Measurements from ENCODE around the gene ERI3. TPM values are rescaled to one million over a fixed set of nuclear protein-coding genes. Genes with fewer than 3 reads are reported as not detected.
A peak's percentile ranks its signal among the peaks of the same experiment; 100 is the strongest.

ERI3 gene
- total RNA-seq, 2 donors from 2014 or later = 33.2 to 36.0 TPM

DNA sequence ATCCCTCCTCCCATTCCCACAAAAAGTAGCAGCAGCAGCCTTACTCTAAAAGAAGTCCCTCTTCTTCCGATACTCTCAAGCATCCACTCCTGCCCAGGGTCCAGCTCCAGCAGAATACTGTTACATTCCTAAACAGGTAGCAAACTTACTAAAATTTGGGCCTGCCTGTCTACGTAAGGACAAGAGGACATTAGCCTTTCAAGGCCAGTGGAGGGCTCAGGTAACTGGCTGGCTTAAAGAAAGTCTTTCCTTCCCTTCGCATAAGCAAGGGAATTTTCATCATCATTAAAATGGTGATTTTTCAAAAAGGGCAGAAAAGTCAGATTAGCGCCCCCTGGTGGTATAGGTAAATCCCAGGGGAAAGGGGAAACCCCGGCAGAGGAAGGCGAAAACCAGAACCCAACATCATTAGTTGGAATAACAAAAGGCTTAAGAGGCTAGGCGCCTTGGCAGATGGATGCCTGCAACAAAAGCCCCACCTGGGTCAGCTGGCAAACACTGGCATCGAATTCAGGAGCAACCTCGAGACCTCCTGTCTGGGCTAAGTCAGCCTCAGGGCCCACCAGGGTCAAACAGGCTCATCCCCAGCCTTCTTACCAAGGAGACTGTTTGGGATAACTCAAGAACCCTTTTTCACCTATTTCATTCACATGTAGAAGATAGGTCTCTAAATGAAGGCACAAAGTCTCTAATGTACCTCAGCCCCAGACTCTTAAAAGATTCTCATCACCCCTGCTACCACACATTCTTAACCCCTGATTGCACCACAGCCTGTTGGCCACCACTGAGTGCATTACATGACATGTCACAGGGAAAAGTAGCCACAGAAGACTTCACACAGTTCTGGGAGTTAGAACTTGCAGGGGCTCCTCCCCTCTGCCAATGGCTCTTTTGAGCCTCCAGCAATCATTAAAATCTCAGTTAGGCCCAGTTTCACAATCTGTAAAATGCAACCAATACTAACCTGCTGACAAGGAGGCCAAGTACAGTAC is 36.7 kb downstream of the ERI3 start:
- peaks cover 5% of the 10 kb centered on the region for H3K36me3 Mint-ChIP-seq
- H3K9me3 Mint-ChIP-seq = no peaks in the 10 kb centered on the region
- H3K4me3 Mint-ChIP-seq = no peak overlapping the region
- no peak for ATAC-seq
- H3K27ac Mint-ChIP-seq = no peak overlapping the region
- H3K27me3 Mint-ChIP-seq = no peaks in the 10 kb centered on the region
- peak; percentile 62 for DNase-seq (ENCODE audit: low spot score)
- peaks cover 5 to 12% of the 10 kb centered on the region in 2 donors for H3K4me1 Mint-ChIP-seq (ENCODE audit: low read depth in 2 of 2)

DNA sequence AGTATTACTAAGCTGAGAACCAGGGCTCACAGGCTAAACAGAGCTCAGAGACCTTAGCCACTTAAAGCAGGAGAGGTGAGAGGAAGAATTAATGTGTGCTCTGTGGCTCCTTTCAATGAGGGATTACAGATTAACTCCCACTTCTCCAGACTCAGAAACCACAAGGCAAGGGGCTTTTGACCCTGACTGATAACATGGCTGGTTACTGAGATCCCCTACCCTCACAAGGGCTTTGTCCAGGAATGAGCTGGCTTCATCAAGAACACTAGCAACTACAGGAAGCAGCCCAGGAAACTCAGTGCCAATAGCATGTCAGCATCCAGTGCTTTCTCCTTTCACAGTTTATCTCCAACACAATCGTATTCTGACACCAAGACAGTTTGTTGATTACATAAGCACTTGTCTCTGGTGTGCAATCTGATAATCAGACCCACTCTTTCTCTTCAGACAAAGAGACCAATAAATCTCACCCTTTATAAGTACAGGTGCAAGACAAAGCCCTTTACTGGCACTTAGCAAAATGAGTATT is 38.8 kb downstream of the ERI3 start:
- no peaks in the 10 kb centered on the region for H3K9me3 Mint-ChIP-seq
- no peaks in the 10 kb centered on the region for H3K27me3 Mint-ChIP-seq
- peak in 1 of 2 donors; percentile 22 for ATAC-seq
- H3K4me3 Mint-ChIP-seq = no peak overlapping the region
- no peak overlapping the region for H3K27ac Mint-ChIP-seq
- DNase-seq (ENCODE audit: low spot score) = no peak
- peaks cover 5 to 12% of the 10 kb centered on the region in 2 donors for H3K4me1 Mint-ChIP-seq (ENCODE audit: low read depth in 2 of 2)
- H3K36me3 Mint-ChIP-seq = peaks cover 10% of the 10 kb centered on the region

DNA sequence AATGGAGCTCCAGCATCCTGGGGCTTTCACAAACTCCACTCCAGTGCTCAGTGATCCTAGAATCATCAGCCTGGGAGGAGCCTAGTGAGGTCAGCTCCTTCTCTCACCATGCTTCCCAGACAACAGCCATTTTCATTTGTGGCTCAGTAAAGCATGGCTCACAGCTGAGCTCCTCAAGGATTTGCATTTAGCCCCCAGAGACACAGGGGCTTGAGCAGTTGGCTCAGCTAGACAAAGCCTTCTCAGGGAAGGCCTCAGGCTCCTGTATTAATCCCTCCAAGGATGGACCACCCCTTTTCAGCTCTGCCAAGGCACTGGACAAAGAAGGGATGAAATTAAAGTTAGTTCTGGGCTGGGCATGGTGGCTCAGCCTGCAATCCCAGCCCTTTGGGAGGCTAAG is 39.5 kb downstream of the ERI3 start:
- Mint-ChIP-seq H3K36me3 (peaks cover 10% of the 10 kb centered on the region), H3K9me3 (no peaks in the 10 kb centered on the region), H3K4me1 (ENCODE audit: low read depth in 2 of 2) (peaks cover 5 to 12% of the 10 kb centered on the region in 2 donors), H3K27ac (no peak overlapping the region), H3K27me3 (no peaks in the 10 kb centered on the region), H3K4me3 (no peak overlapping the region)
- ATAC-seq (no peak), DNase-seq (ENCODE audit: low spot score) (no peak)

DNA sequence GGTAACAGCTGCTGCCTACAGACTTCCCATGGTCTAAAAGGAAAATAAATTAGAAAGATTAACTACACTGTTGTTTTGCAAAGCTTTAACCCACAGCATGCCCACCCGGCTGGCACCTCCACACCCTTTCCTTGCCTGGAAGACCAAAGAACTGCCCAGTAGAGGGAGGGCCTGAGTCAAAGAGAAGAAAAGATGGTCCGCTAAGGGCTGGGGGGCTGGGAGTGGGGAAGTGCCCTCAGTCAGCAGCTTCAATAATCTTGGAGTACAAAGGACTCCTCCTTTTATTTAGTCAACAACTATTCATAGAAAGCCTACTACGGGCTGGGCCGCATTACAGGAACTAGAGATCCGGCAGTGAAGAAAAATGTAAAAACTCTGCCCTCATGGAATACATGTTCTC is 40.6 kb downstream of the ERI3 start:
- Mint-ChIP-seq H3K27me3 (no peaks in the 10 kb centered on the region), H3K4me1 (ENCODE audit: low read depth in 2 of 2) (peaks cover 5 to 12% of the 10 kb centered on the region in 2 donors), H3K9me3 (no peaks in the 10 kb centered on the region), H3K27ac (no peak overlapping the region), H3K4me3 (no peak overlapping the region), H3K36me3 (peaks cover 10% of the 10 kb centered on the region)
- no peak for DNase-seq (ENCODE audit: low spot score)
- no peak for ATAC-seq

DNA sequence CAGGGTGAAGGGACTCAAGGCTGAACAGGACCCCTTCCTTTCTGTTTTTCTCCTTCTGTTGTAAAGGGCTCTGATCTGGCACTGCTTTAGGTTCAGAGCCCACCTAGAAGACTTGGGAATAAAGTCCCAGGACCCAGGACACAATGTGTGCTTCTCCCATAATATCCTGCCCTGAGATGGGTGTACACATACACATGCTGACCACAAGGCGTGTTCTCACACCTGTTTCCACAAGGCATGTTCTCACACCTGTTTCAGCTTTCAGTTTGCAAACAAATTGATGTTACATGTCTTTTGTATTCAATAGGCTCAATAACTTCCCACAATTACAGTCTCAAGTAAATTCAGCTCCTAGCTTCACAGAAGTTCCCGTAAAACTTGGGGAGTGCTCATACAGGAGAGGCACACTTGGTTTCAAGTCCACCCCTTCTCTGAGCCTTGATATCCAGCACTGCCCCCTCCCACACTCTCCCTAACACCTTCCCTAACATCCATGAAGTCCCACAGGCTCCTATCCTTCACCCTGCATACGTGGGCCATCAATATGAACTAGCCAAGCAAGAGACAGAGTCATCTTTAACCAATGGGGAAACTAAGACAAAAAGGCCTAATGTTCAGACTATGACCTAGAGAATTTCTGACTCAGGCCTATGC is 41.7 kb downstream of the ERI3 start:
- H3K27me3 Mint-ChIP-seq = no peaks in the 10 kb centered on the region
- no peak overlapping the region for H3K27ac Mint-ChIP-seq
- H3K9me3 Mint-ChIP-seq = no peaks in the 10 kb centered on the region
- H3K4me1 Mint-ChIP-seq (ENCODE audit: low read depth in 2 of 2) = peaks cover 0 to 6% of the 10 kb centered on the region in 2 donors
- peaks cover 10% of the 10 kb centered on the region for H3K36me3 Mint-ChIP-seq
- ATAC-seq (no peak), DNase-seq (ENCODE audit: low spot score) (no peak)
- no peak overlapping the region for H3K4me3 Mint-ChIP-seq

DNA sequence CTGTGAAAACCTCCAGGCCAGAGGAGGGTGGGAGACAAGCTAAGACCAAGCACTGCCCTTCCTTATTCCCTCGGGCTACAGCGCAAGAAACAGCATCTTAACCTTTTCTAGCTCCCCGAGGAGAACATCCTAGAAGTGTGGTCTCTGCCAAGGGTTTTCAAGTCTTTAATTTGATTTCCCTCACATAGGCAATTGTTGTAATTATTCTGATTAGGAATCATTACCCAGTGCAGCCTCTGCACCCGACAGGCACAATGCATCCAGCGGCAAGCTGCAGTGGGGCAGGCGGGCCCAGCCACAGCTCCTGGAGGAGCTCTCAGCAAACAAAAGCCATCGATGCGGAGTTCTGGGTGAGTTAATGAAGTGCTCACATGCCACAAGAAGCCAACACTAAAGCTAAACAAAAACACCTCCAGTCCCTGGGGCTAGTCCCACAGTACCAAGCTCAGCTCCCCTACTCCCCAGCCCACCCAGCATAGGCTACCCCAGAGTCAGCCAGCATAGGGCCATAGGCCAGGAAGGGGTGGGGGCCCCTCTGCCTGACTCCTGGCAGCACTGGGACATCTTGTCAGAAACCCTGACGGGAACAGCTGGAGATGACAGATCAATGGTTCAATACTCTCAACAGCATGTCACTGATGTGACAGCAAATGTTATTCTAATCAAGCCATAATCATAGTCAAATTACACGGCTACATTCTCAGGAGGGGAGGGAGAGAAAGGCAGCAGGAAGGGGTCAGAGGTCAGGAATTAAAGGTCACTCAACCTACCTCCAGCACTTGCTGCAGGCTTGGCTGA is 42.5 kb downstream of the ERI3 start:
- ATAC-seq (no peak), DNase-seq (ENCODE audit: low spot score) (no peak)
- Mint-ChIP-seq H3K4me1 (ENCODE audit: low read depth in 2 of 2) (peaks cover 0 to 3% of the 10 kb centered on the region in 2 donors), H3K4me3 (no peak overlapping the region), H3K9me3 (no peaks in the 10 kb centered on the region), H3K36me3 (peaks cover 6% of the 10 kb centered on the region), H3K27me3 (no peaks in the 10 kb centered on the region), H3K27ac (peak overlapping the region in 1 of 2 donors; percentile 61)

DNA sequence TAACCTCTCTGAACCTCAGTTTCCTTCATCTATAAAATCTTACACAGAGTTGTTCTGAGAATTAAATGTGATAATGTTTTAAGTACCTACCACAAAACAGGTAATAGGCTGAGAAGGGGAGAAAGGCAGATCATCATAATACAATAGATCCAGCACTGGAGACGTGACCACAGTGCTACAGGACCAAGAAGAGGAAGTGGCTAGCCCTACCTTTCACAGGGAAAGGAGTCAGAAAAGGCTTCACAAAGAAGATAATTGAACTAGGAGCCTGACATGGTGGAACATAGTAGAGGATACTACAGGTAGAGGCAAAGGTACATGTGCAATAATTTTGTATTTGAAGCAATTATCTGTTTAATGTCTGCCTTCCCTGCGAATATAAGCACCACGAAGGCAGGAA is 45.1 kb downstream of the ERI3 start:
- Mint-ChIP-seq H3K36me3 (peaks cover 6% of the 10 kb centered on the region), H3K27ac (no peak overlapping the region), H3K4me1 (ENCODE audit: low read depth in 2 of 2) (peaks cover 0 to 8% of the 10 kb centered on the region in 2 donors), H3K9me3 (no peaks in the 10 kb centered on the region), H3K4me3 (no peak overlapping the region), H3K27me3 (no peaks in the 10 kb centered on the region)
- no peak for DNase-seq (ENCODE audit: low spot score)
- no peak for ATAC-seq

DNA sequence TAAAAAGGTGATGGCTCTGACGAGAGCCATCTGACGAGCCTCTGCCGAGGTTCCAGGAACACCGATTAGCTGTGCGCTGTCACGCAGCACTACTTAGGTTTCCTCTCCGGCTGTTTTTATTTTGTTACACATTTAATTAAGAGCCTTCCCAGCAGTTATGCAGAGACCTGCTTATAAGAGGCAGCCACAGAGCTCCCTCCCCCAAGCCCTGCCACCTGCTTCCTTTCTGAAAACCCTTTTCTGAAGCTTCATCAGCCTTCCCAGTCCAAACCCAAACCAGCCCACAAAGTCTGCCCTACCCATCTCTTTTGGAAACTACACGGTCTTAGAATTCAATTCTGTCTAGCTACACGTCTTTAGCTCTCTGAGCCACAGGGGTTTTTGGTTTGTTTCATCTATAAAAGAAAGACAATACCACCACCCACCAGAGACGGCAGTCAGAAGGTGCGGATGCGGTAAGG is 49.1 kb downstream of the ERI3 start:
- no peak overlapping the region for H3K4me3 Mint-ChIP-seq
- peaks cover 0 to 5% of the 10 kb centered on the region in 2 donors for H3K4me1 Mint-ChIP-seq (ENCODE audit: low read depth in 2 of 2)
- no peaks in the 10 kb centered on the region for H3K27me3 Mint-ChIP-seq
- peaks cover 11% of the 10 kb centered on the region for H3K36me3 Mint-ChIP-seq
- DNase-seq (ENCODE audit: low spot score) (no peak), ATAC-seq (no peak)
- H3K9me3 Mint-ChIP-seq = no peaks in the 10 kb centered on the region
- no peak overlapping the region for H3K27ac Mint-ChIP-seq

DNA sequence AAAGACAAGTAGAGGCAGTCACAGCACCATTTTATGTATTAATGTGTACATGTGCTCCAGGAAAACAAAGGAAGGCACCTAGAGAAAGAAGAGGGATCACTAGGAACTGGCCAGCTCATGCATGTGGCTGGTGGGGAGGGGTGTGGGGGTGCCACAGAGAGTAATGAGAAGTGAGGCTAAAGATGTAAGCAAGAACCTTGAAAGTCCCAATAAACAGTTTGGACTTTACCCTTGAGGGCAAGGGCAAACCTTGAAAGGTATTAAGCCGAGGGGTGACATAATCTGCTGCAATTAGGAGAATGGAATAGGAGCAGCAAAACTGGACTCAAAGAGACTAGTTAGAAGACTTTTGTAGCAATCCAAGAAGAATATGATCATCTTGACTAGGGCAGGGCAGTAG is 51.5 kb downstream of the ERI3 start:
- no peak overlapping the region for H3K27ac Mint-ChIP-seq
- H3K36me3 Mint-ChIP-seq = peaks cover 11% of the 10 kb centered on the region
- no peak for DNase-seq (ENCODE audit: low spot score)
- H3K4me3 Mint-ChIP-seq = no peak overlapping the region
- H3K9me3 Mint-ChIP-seq = no peaks in the 10 kb centered on the region
- no peak for ATAC-seq
- no peaks in the 10 kb centered on the region for H3K27me3 Mint-ChIP-seq
- peaks cover 0 to 5% of the 10 kb centered on the region in 2 donors for H3K4me1 Mint-ChIP-seq (ENCODE audit: low read depth in 2 of 2)

DNA sequence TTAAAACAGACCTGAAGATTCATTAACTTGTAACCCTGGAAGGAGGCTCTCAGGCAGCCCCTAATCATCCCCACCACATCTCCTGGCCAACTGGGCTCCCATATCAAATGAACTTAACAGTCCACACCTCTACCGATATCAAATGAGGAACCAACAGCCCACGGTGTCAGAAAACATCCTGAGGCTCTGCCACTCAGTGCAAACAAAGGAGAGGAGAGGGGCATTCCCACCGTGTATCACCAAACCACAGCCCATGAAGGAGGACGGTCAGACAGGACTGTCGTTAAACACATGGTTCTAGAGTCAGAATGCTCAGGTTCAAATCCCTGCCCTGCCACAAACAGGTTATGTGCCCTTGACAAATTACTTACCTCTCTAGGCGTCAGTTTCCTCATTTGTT is 52.5 kb downstream of the ERI3 start:
- Mint-ChIP-seq H3K36me3 (peaks cover 11% of the 10 kb centered on the region), H3K9me3 (no peaks in the 10 kb centered on the region), H3K27me3 (no peaks in the 10 kb centered on the region), H3K27ac (no peak overlapping the region), H3K4me1 (ENCODE audit: low read depth in 2 of 2) (peaks cover 0 to 5% of the 10 kb centered on the region in 2 donors), H3K4me3 (no peak overlapping the region)
- no peak for DNase-seq (ENCODE audit: low spot score)
- ATAC-seq = no peak

DNA sequence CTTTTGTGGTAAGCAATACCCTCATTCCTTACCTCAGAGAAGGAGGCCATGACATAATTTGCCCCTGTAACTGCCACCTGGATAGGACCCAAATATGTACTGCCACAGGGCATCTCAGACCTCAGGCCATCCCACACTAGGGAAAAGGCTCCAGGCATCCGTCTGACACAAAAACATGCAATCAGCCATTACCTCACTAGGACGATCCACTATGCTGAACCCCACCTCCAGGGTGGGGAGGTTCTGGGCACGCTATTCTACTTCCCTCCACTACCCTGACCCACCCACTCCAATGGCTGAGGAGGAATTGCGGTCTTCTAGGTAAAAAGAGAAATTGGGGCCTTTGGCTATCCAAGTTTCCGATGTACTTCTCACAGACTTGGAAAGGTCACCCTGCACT is 53.6 kb downstream of the ERI3 start:
- Mint-ChIP-seq H3K9me3 (no peaks in the 10 kb centered on the region), H3K36me3 (peaks cover 11% of the 10 kb centered on the region), H3K27ac (no peak overlapping the region), H3K4me3 (no peak overlapping the region), H3K27me3 (no peaks in the 10 kb centered on the region), H3K4me1 (ENCODE audit: low read depth in 2 of 2) (peaks cover 0 to 5% of the 10 kb centered on the region in 2 donors)
- no peak for ATAC-seq
- no peak for DNase-seq (ENCODE audit: low spot score)

DNA sequence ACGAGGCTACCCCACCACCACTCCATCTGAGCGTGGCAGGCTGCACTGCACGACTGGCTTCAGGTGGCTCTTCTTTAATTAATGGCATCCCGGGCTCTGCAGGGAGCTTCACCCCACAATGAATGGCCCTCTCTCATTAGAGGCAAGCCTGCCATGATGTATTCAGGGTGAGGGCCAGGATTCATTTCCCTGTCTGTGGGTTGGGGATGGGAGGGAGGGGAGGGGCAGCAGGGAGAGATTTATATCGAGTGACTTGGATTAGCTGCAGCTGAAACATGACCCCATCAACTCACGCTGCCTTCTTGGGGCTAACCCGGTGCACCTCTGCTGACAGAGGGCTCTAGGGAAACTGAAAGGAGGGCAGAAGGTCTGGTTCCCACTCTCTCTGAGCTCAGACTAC is 54.2 kb downstream of the ERI3 start:
- H3K36me3 Mint-ChIP-seq = peaks cover 11% of the 10 kb centered on the region
- no peaks in the 10 kb centered on the region for H3K27me3 Mint-ChIP-seq
- no peak overlapping the region for H3K27ac Mint-ChIP-seq
- H3K9me3 Mint-ChIP-seq = no peaks in the 10 kb centered on the region
- DNase-seq (ENCODE audit: low spot score) = no peak
- ATAC-seq = no peak
- no peak overlapping the region for H3K4me3 Mint-ChIP-seq
- H3K4me1 Mint-ChIP-seq (ENCODE audit: low read depth in 2 of 2) = no peaks in the 10 kb centered on the region

DNA sequence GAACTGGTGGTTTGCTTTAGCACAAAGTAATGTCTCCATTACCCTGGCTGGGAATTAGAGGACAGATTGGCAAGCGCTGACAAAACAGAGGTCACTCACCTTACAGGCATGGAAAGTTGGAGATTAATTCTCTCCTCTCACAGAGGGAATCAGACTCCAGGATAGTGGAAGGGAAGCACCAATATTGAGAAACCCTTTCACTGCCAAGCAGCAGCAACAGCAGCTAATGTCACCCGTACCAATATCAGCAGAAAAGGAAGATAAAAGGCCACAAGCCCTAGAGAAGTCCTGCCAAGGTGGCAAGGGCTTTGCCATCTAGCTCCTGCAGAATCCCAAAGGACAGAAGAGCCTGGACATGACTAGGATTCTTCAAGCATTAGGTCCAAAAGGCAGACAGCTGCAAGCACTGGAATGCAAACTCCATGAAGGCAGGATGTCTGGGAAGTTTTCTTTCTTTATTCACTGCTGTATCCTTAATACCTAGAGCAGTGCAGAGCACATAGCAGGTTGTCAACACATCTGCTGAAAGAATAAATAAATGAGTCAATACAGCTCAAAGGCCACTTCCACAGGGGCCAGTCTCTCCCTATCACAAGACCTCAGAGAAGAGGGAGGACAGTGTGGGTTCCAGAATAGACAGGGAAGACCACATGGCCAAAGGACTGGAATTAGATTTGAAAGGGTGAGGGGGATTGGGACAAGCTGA is 57.2 kb downstream of the ERI3 start:
- no peaks in the 10 kb centered on the region for H3K9me3 Mint-ChIP-seq
- no peak overlapping the region for H3K27ac Mint-ChIP-seq
- H3K36me3 Mint-ChIP-seq = no peaks in the 10 kb centered on the region

More for the DNA sequence above, 57.2 kb downstream of the ERI3 start:
- ATAC-seq (no peak), DNase-seq (ENCODE audit: low spot score) (no peak)
- no peaks in the 10 kb centered on the region for H3K4me1 Mint-ChIP-seq (ENCODE audit: low read depth in 2 of 2)
- no peak overlapping the region for H3K4me3 Mint-ChIP-seq
- no peaks in the 10 kb centered on the region for H3K27me3 Mint-ChIP-seq
